ENCODE data around the gene HIKESHI. TPM values are rescaled to one million over a fixed set of nuclear protein-coding genes. Genes with fewer than 3 reads are reported as not detected.

The HIKESHI gene
- total and polyA plus RNA-seq, 2 of the 13 experiments (the other 11 are each of a cell fraction or from before 2014, with no cell fraction given), result 67.8 to 74.8 TPM

GRCh38 chr11:86302092-86302793, at the start of gene HIKESHI (continued):
- TF ChIP-seq MED13 (CRISPR knock-in tag; IDR thresholded peaks at IDR 0.05) (no peak), NR1H2 (CRISPR knock-in tag; IDR thresholded peaks at IDR 0.05; ENCODE audit: borderline replicate concordance, low read depth) (no peak), MLLT10 (CRISPR knock-in tag; IDR thresholded peaks at IDR 0.05) (no peak), ZNF10 (CRISPR knock-in tag; IDR thresholded peaks at IDR 0.05; ENCODE audit: borderline replicate concordance, low read depth) (no peak), ELK4 (CRISPR knock-in tag; IDR thresholded peaks at IDR 0.05; ENCODE audit: borderline replicate concordance) (no peak), ATF7-NPFF (CRISPR knock-in tag; IDR thresholded peaks at IDR 0.05; ENCODE audit: low read depth) (no peak), ZNF20 (CRISPR knock-in tag; IDR thresholded peaks at IDR 0.05) (0 out of 2 replicates have a peak, but pooled peaks have one; percentile 42), HBP1 (CRISPR knock-in tag; IDR thresholded peaks at IDR 0.05; ENCODE audit: low read depth) (no peak), ZFAT (CRISPR knock-in tag; conservative IDR thresholded peaks at IDR 0.05) (no peak), RARA (CRISPR knock-in tag; IDR thresholded peaks at IDR 0.05) (0 out of 2 replicates have a peak, but pooled peaks have one; percentile 45), SRF (IDR thresholded peaks at IDR 0.05; ENCODE audit: low read depth, low read length) (peak; percentile 93), NPAS2 (CRISPR knock-in tag; IDR thresholded peaks at IDR 0.05; ENCODE audit: borderline replicate concordance) (no peak), AGO1 (IDR thresholded peaks at IDR 0.05; ENCODE audit: low read depth, low read length, poor library complexity, severe bottlenecking) (no peak), ZFP91 (CRISPR knock-in tag; IDR thresholded peaks at IDR 0.05; ENCODE audit: borderline replicate concordance) (peak; percentile 84), POLR2A (IDR thresholded peaks at IDR 0.05; ENCODE audit: insufficient read depth in 1 of 2, low read depth in 2 of 2, low read length in 2 of 2) (peak; percentile 84 to 92)
- TF ChIP-seq, protein P1, sequence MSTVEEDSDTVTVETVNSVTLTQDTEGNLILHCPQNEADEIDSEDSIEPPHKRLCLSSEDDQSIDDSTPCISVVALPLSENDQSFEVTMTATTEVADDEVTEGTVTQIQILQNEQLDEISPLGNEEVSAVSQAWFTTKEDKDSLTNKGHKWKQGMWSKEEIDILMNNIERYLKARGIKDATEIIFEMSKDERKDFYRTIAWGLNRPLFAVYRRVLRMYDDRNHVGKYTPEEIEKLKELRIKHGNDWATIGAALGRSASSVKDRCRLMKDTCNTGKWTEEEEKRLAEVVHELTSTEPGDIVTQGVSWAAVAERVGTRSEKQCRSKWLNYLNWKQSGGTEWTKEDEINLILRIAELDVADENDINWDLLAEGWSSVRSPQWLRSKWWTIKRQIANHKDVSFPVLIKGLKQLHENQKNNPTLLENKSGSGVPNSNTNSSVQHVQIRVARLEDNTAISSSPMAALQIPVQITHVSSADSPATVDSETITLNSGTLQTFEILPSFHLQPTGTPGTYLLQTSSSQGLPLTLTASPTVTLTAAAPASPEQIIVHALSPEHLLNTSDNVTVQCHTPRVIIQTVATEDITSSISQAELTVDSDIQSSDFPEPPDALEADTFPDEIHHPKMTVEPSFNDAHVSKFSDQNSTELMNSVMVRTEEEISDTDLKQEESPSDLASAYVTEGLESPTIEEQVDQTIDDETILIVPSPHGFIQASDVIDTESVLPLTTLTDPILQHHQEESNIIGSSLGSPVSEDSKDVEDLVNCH (CRISPR knock-in tag; IDR thresholded peaks at IDR 0.05), result no peak
- TF ChIP-seq, protein P2, sequence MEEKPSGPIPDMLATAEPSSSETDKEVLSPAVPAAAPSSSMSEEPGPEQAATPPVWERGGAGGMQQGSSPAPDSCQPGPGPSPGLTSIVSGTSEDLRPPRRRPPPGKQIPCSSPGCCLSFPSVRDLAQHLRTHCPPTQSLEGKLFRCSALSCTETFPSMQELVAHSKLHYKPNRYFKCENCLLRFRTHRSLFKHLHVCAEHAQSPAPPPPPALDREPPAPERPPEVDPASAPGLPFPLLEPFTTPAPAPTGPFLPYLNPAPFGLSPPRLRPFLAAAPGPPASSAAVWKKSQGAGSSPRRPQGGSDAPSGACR (CRISPR knock-in tag; IDR thresholded peaks at IDR 0.05), result peak; percentile 80; the same call in 1 of the 2 replicates
- TF ChIP-seq, protein P3, sequence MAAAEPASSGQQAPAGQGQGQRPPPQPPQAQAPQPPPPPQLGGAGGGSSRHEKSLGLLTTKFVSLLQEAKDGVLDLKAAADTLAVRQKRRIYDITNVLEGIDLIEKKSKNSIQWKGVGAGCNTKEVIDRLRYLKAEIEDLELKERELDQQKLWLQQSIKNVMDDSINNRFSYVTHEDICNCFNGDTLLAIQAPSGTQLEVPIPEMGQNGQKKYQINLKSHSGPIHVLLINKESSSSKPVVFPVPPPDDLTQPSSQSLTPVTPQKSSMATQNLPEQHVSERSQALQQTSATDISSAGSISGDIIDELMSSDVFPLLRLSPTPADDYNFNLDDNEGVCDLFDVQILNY (CRISPR knock-in tag; conservative IDR thresholded peaks at IDR 0.05), result no peak
- TF ChIP-seq, protein P4, sequence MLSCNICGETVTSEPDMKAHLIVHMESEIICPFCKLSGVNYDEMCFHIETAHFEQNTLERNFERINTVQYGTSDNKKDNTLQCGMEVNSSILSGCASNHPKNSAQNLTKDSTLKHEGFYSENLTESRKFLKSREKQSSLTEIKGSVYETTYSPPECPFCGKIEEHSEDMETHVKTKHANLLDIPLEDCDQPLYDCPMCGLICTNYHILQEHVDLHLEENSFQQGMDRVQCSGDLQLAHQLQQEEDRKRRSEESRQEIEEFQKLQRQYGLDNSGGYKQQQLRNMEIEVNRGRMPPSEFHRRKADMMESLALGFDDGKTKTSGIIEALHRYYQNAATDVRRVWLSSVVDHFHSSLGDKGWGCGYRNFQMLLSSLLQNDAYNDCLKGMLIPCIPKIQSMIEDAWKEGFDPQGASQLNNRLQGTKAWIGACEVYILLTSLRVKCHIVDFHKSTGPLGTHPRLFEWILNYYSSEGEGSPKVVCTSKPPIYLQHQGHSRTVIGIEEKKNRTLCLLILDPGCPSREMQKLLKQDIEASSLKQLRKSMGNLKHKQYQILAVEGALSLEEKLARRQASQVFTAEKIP (CRISPR knock-in tag; IDR thresholded peaks at IDR 0.05; ENCODE audit: borderline replicate concordance), result no peak

All from HepG2 (cell line).